ENCODE results near the gene CALY. TPM values are rescaled to one million over a fixed set of nuclear protein-coding genes. Genes with fewer than 3 reads are reported as not detected.

CALY gene
- total RNA-seq, 1 experiment from 2014 or later, result not detected

DNA sequence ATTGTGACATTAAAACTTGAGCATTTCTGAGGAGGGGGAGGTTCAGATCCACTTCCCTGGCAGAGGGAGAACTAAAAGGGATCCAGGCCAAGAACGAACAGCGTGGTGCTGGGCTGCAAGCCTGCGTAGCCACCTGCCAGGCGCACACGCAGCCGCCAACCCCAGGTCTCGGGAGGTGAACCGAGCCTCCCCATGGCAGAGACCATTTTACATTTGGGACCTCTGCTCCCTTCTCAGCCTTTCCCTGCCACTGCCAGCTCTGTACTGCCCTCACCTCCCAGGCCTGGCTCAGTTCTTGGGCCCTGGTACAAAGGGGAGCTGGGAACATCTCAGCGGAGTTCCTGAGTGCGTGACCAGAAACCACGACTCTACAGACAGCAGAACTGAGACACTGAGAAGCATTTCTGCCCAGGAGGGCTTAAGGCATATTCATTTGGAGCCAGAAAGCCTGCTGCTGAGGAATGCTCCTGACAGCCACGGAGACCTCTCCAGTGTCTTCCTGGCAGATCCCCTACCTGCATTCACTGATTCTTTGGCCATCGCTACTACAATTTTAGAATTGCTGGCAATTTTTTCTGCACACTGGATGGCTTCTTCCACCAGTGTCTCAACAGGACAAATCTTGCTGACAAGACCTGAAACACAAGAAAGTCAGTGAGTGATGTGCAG, 28.9 kb upstream of the CALY start:
- DNase-seq (ENCODE audit: low spot score), result no peak
- Histone ChIP-seq H3K4me3 (ENCODE audit: low read depth, low read length, poor library complexity, severe bottlenecking) (no peak overlapping the region), H3K27me3 (replicated peaks; ENCODE audit: insufficient read depth, low read depth, low read length, poor library complexity) (no peaks in the 10 kb centered on the region), H3K27ac (ENCODE audit: low read depth, low read length, poor library complexity, severe bottlenecking) (no peak overlapping the region), H3K9me3 (ENCODE audit: low read depth, low read length, poor library complexity, severe bottlenecking) (no peaks in the 10 kb centered on the region), H3K4me1 (ENCODE audit: insufficient read depth, low read length, poor library complexity, severe bottlenecking) (no peaks in the 10 kb centered on the region), H3K36me3 (ENCODE audit: insufficient read depth, low read length, poor library complexity, severe bottlenecking) (peaks cover 49% of the 10 kb centered on the region)
- BruUV-seq (replicated peaks), result no TSS peak
- POLR2A ChIA-PET (ENCODE audit: low non-redundant PET), result no interaction called here
- intact Hi-C loops (cut with micrococcal nuclease; ENCODE audit: unreplicated experiment), result no loop called here
- TF ChIP-seq, protein P1, sequence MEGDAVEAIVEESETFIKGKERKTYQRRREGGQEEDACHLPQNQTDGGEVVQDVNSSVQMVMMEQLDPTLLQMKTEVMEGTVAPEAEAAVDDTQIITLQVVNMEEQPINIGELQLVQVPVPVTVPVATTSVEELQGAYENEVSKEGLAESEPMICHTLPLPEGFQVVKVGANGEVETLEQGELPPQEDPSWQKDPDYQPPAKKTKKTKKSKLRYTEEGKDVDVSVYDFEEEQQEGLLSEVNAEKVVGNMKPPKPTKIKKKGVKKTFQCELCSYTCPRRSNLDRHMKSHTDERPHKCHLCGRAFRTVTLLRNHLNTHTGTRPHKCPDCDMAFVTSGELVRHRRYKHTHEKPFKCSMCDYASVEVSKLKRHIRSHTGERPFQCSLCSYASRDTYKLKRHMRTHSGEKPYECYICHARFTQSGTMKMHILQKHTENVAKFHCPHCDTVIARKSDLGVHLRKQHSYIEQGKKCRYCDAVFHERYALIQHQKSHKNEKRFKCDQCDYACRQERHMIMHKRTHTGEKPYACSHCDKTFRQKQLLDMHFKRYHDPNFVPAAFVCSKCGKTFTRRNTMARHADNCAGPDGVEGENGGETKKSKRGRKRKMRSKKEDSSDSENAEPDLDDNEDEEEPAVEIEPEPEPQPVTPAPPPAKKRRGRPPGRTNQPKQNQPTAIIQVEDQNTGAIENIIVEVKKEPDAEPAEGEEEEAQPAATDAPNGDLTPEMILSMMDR (conservative IDR thresholded peaks at IDR 0.05; ENCODE audit: low read depth, low read length), result no peak
- no peak for TF ChIP-seq EZH2 (IDR thresholded peaks at IDR 0.05; ENCODE audit: borderline replicate concordance, low read depth, low read length, poor library complexity, severe bottlenecking)
- CTCF ChIA-PET, result no interaction called here

DNA sequence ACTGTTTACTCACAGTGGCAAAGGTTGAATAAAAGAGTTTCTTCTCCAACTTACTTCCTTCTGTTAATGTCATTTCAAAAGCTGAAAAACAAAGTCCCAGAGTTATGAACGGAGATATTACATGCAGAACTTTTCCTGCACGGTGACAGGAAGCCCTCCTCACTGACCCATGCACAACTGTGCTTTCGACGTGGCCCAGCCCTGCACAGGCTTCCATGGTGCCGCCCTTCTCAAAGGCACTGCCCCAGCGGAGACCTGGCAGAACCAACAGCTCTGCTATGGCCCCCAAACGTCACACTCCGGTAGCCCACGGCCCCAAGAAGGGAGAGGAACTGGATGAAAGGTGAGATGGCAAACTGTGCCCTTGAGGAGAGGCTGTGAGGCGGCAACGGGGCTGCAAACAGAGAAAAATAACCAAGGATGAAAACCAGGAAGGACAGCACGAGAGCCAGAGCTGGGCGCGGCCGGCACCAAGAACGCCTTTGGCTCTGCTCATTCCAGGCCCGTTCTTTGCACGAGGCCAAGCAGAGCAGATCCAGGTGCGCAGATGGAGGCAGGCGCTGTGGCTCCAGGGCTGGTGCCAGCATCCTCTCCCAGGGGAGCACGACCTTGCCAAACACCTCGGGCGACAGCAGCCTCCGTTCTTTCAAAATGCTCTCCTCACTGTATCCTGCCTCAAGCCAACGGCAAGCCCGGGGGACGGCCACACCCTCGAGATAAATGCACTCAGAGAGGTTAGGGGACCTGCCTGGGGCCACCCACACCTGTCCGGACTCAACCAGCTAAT, 28.1 kb upstream of the CALY start:
- Histone ChIP-seq H3K27me3 (replicated peaks; ENCODE audit: insufficient read depth, low read depth, low read length, poor library complexity) (no peaks in the 10 kb centered on the region), H3K27ac (ENCODE audit: low read depth, low read length, poor library complexity, severe bottlenecking) (no peak overlapping the region), H3K4me1 (ENCODE audit: insufficient read depth, low read length, poor library complexity, severe bottlenecking) (no peaks in the 10 kb centered on the region), H3K9me3 (ENCODE audit: low read depth, low read length, poor library complexity, severe bottlenecking) (no peaks in the 10 kb centered on the region), H3K4me3 (ENCODE audit: low read depth, low read length, poor library complexity, severe bottlenecking) (no peak overlapping the region), H3K36me3 (ENCODE audit: insufficient read depth, low read length, poor library complexity, severe bottlenecking) (peaks cover 44% of the 10 kb centered on the region)
- DNase-seq (ENCODE audit: low spot score), result no peak
- ChIA-PET POLR2A (ENCODE audit: low non-redundant PET) (no interaction called here), CTCF (no interaction called here)
- BruUV-seq (replicated peaks), result no TSS peak
- TF ChIP-seq EZH2 (IDR thresholded peaks at IDR 0.05; ENCODE audit: borderline replicate concordance, low read depth, low read length, poor library complexity, severe bottlenecking), result no peak
- intact Hi-C loops (cut with micrococcal nuclease; ENCODE audit: unreplicated experiment), result no loop called here

DNA sequence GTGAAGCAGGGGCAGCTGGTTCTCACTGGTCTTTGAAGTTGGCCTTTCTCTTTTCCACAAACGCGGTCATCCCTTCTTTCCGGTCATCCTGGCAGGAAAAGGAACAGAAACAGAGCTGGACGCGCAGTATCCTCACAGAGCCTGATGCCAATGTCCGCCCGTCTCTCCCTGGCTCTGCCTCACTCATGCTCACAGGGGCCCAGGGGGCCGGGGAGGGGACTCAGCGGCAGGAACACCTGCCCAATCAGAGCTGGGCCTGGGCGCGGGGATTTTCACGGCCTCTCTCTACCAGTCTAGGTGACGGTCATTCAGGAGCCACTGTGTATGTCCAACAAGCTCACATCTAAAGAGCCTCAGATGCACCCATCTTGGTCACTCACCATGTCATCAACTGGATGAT, 26.1 kb upstream of the CALY start:
- Histone ChIP-seq H3K4me1 (ENCODE audit: insufficient read depth, low read length, poor library complexity, severe bottlenecking) (no peaks in the 10 kb centered on the region), H3K9me3 (ENCODE audit: low read depth, low read length, poor library complexity, severe bottlenecking) (no peaks in the 10 kb centered on the region), H3K36me3 (ENCODE audit: insufficient read depth, low read length, poor library complexity, severe bottlenecking) (peaks cover 29% of the 10 kb centered on the region), H3K27me3 (replicated peaks; ENCODE audit: insufficient read depth, low read depth, low read length, poor library complexity) (no peaks in the 10 kb centered on the region), H3K4me3 (ENCODE audit: low read depth, low read length, poor library complexity, severe bottlenecking) (no peak overlapping the region), H3K27ac (ENCODE audit: low read depth, low read length, poor library complexity, severe bottlenecking) (no peak overlapping the region)
- POLR2A ChIA-PET (ENCODE audit: low non-redundant PET), result no interaction called here
- intact Hi-C loops (cut with micrococcal nuclease; ENCODE audit: unreplicated experiment), result no loop called here
- TF ChIP-seq, protein P1 (conservative IDR thresholded peaks at IDR 0.05; ENCODE audit: low read depth, low read length), result no peak
- no peak for TF ChIP-seq EZH2 (IDR thresholded peaks at IDR 0.05; ENCODE audit: borderline replicate concordance, low read depth, low read length, poor library complexity, severe bottlenecking)
- DNase-seq (ENCODE audit: low spot score), result no peak
- CTCF ChIA-PET, result no interaction called here
- no TSS peak for BruUV-seq (replicated peaks)
